ENCODE data around the gene DIP2B.

DIP2B gene

DNA sequence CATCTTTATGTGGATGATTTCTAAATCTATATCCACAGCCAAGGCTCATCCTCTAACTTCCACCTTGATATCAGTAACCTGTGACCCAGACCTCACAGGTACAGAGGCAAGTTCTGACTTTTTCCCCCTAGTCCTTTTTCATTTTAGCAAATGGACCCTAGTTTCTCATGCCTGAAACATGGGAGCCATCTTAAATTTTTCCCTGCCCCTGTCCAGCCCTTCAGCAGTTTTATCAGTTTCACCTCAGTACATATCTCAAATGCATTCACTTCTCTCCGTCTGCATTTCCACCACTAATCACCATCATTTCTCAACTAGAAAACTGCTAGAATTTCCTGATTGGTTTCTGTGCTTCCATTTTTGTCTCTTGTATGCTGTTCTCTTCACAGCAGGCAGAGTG, 79.3 kb downstream of the DIP2B start:
- DNase-seq: no peak

DNA sequence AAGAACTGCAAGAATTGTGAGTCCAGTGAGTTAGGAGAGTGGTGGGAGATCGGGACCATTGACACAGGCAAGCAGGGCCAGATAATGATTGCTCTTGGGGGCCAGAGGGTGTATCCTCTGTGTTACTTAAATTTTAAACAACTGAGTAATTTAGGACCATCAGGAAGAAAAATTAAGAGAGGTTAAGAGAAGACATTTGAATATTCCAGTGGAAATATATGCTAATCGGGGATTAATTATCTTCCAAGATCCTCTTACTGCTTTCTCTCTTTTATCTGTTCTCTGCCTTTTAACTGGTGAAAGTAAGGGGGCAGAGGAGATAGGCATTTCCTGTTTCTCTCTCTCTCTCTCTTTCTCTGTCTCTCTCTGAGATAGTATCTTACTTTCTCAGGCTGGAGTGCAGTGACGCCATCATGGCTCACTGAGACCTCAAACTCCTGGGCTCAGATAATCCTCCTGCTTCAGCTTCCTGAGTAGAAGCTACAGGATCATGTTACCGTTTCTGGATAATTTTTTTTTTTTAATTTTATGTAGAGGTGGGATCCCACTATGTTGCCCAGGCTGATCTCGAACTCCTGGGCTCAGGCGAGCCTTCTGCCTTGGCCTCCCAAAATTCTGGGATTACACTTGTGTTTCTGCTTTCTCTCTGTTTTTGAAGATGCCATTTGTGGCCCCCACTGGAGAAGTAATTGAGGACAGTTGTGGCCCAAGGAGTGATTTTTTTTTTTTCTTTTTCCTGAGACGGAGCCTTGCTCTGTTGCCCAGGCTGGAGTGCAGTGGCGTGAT, 85.1 kb downstream of the DIP2B start:
- DNase-seq: no peak

DNA sequence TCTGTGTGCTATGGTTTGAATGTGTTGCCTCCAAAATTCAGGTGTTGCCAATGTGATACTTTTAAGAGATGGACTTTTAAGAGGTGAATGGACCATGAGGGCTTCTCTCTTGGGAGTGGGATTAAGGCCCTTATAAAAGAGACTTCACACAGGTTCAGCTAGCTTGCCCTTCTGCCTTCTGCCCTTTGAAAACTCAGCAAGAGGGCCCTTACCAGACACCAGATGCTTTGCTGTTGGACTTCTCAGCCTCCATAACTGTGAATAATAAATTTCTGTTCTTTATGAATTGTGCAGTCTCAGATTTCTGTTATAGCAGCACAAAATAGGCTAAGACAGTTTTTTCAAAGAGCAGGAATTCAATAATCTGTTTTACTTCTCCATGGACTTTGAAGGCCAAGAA, 86.1 kb downstream of the DIP2B start:
- no peak for DNase-seq

DNA sequence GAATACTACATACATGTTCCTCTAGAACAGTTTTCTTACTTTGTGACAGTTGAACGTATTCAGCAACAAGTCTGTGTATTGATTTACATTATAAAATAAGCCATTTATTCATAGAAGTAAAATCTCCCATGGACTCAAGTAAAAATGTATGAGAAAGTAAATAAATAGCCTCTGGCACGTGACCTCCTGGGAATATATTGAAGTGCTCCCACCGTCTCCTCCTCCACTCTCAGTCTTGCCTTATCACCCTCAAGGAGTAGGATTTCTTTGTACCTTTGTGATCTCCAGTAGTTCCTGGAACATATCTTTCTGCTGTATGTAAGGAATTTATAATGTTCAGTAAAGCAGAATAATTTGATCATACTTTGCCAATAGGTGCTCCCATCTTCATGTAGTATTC, 90.9 kb downstream of the DIP2B start:
- DNase-seq: no peak

DNA sequence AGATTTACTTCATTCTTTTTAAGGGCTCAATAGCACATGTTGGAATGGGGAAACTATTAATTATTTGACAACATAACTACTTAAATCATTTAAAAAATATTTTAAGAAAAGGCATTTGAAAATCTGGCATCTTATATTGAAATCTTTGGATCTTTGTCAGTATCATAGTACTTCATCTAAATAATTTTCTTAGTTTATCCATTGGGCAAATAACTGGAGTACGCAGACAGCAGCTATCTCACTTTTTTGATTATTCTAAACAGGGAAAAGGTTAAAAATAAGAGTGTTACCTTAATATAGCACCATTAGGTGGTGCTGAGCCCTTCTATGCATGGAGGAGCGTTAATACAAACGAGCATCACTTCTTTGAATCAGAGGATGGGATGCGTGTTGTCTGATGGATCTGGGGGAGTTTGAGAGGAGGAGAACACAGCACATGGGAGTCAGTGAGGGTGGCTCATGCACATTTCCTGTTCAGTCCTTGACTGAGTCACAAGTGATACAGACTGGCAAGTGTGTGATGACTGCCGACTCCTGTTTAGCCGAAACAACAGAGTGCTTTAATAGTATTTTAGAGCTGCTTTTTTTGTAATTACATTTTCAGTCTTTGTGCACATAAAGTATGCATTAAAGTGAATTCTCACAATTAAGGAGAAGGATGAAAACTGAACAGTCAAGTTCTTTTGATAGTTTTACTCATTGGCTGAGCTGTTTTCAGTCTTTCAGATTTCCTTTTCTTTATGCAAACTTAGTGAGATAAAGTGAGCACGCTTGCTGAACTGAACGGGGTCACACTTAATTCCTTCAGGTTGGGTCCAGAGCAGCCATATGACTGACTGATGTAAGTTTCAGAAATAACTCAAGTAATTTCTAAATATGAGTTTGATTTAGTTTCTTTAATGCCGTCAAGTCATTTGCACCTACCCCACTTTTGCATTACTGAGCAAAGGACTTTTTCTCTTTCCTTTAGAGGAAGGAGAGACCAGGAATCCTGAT, 92.7 kb downstream of the DIP2B start:
- DNase-seq: no peak

DNA sequence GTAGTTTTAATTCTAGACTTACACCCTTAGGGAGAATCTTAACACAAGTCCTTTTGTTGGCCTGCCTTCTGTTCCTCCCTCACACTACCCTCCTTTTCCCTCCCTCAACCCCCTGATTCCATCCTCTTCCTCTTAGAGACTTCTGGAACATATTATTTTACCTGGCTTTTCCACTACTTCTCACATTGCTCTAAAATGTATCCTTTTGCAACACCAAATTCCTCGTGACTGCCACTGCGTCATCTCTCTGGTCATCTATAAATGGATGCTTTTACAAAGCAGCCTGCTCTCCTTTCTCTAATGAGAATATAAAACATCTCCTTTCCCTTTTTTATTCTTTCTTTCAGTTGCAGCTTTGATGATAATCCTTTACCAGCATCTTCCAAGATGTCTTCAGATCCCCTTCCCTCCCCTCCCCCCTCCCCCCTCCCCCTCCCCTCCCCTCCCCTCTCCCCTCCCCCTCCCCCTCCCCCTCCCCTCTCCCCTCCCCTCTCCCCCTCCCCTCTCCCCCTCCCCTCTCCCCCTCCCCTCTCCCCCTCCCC, 93.6 kb downstream of the DIP2B start:
- DNase-seq: no peak

DNA sequence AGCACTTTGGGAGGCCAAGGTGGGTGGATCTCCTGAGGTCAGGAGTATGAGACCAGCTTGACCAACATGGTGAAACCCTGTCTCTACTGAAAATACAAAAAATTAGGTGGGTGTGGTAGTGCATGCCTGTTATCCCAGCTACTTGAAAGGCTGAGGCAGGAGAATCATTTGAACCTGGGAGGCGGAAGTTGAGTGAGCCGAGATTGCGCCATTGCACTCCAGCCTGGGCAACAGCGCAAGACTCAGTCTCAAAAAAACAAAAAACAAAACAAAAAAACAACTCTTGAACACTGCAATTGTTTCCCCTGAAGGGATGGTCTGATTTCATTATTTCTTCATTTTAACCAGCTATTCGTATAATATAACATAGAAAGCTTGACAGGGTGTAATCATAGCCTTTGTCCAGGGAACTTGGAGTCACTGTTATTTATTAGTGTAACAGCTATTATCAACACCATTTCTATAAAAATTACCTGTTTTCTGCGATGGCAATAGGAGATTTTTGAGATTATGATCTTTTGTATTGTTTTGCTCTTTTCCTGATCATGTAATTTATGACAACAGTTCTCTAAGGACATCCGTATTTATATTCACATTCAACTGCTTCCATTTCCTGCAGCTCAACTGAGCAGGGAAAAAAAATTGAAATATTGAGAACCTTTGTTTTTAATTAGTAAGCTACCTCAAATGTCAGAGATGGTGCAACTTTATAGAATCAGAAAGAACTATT, 94.7 kb downstream of the DIP2B start:
- DNase-seq: no peak

DNA sequence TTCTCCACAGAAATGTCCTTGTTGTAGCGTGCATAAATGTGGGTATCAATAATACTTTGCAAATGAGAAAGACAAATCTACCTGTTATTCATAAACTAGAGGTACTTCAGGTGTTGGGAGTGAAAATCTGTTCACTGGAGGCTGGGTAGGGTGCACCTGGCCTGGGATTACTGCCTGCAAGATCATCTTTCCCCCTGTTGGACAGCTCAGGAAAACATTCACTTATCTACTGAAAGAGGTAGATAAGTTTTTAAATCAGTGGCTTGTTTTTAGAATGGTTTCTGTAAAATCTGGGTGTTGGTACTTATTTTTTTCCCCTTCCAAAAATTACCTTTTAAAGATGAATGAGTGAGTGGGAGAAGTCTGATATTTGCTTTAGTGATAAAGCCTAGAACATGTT, 95.6 kb downstream of the DIP2B start:
- DNase-seq: no peak

DNA sequence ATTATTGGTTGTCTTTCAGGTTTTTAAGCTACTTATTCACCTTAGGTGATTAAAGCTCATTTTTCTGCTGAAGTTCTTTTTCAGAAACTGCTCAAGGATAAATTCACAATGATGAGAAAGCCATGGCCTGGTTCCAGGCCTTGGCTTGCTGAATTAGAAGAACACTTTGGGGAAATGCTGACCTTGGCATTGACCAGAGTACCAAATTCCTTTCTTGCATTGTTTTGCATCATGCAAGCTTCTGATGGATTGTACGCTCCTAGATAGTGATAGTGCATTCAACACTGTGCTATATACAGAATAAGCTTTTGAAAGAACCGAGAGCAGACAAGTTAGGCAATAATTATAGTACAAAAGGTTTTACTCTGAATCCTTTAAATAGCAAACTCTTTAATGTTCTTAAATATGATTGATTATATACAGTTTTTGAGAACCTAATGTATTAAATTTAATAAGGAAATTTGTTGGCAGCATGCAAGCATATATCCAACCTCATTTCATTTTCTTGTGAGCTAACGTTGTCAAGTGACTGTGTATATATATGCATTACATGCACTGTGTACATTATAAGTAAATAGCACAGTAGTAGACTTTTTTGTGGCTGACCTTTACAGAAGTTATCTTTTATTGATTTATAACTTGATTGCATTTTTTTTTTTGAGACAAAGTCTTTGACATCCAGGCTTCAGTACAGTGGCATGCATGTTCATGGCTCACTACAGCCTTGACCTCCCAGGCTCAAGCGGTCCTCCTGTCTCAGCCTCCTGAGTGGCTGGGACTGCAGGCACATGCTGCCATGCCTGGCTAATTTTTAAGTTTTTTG, 99.2 kb downstream of the DIP2B start:
- DNase-seq: no peak

DNA sequence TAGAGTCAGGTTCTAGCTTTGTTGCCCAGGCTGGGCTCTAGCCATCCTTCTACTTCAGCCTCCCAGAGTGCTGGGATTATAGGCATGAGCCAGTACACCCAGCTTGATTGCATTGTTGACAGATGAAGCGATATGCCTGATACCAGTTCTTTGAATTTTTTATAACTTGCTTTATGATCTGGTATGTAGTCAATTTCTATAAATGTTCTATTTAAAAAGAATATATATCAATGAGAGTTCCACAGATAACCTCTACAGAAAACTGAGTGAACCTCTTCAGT, 99.8 kb downstream of the DIP2B start:
- no peak for DNase-seq

DNA sequence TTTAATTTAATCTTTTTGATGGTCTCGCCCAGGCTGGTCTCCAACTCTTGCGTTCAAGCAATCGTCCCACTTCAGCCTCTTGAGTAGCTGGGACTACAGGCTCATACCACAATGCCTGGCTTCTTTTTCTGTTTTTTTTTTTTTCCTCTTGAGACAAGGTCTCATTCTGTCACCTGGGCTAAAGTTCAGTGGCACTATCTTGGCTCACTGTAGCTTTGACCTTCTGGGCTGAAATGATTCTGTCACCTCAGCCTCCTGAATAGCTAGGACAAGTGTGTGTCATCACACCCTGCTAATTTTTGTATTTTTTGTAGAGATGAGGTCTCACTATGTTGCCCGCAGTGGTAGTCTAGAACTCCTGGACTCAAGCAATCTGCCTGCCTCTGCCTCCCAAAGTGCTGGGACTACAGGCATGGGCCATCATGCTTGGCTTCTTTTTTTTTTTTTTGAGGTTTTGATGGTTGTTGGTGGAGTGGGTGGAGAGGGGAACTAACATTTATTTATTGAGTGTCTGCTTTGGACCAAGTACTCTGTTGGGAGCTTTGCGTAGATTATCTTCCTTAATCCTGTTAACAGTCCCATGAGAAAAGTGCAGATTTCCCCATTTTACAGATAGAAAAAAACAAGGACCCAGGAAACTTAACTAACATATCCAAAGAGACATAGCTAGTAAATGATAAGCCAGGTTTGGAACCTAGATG, 102.0 kb downstream of the DIP2B start:
- no peak for DNase-seq

DNA sequence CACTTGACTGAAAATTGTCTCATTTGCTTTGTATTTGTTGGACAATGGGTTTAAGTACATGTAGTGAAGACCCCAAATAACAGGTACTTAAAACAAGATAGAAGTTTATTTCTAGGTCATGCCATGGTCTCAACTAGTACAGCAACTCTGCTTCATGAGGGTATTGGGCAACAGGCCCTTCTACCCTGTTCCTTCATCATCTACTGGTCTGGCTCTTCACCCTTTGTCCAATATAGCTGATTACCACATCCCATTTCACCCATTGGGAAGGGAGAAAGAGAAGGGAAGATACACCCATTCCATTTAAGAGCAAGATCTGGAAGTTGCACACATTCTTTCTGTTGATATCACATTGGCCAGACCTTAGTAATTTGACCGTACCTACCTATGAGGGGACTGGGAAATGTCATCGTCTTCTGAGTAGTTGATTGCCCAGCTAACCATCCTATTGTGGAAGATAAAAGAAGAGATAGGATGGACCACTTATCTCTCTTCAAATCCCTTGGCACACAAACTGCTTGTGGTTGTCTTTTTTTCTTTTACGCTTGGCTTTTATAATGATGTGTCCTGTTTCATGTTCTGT, 104.6 kb downstream of the DIP2B start:
- DNase-seq: no peak

DNA sequence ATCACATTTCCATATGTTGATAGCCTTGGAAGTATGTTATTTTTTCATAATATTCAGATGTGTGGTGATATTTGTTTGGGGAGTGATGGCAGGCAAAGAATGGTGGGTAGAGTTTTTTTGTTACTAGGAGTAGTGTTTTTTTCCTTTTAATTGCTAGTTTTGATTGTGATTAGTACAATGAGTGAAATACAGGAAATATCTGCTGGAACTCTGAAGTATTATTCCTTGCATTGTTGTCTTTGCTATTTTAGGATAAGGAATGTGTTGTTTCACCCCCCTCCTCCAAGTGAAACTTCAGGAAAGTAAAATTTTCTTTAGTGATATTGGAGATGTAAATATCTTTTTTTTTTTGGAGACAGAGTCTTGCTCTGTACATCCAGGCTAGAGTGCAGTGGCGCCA, 105.4 kb downstream of the DIP2B start:
- DNase-seq: no peak

DNA sequence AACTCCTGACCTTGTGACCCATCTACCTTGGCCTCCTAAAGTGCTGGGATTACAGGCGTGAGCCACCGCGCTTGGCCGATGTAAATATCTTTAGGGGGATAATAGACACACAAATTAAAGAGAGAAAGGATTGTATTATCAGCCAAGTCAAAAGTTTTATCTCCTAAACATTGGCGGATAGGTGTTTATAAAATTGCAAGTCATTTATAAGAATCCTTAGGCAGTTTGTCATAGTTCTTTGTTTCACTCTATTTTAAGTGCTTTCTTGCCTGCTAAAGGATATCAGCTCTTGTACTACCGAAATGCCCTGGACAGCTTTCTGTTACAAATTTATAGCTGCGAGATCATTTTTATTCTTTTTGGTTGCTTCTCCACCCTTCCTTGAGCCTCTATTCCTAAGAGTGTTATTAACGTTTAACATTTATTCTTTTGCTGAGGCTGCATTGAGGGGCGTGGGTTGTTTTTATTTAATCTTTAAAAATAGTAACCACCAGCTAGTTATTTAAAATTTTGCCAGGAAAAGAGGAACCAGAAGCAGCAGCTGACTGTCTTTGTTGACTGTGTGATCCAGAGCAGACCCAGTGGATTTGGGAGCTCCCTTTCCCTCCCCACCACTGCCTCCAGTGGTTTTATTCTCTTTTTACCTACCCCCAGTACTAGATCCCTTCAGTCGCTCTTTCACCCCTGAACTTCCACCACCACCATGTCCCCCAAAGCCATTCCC, 106.4 kb downstream of the DIP2B start:
- no peak for DNase-seq

DNA sequence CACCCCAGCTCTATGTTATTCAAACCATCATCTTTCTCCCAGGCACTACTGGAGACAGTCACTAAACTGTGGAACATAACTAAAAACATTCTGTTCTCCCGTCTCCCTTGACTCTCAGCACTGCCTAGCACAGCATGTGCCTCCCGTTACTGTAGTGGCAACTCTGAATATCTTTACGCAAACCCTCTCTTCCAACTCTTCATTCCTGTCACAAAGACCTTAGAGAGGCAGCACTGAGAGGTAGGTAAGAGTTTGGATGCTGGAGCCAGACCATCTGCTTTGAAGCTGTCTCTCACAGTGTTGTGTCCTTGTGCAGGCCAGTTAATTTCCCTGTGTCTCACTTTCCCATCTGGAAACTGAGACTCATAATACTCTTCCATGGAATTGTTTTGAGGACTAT, 108.1 kb downstream of the DIP2B start:
- DNase-seq: no peak

DNA sequence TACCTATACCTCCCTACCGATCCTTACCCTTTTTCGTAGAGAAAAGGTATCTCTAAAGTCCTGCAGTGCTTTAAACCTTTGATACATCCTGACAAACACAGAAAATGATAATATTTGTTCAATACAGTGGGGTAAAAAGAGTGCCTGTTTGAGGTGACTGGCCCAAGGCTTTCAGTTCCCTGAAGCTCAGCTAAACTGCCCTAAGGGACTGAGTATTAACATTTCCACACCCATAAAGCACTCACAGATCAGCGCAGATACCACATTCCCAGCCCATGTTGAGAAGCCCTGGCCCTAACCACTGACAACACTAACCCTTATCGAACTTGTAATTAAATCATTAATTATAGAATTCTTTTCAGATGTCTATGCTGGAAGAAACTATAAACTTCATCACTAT, 108.7 kb downstream of the DIP2B start:
- DNase-seq: no peak

DNA sequence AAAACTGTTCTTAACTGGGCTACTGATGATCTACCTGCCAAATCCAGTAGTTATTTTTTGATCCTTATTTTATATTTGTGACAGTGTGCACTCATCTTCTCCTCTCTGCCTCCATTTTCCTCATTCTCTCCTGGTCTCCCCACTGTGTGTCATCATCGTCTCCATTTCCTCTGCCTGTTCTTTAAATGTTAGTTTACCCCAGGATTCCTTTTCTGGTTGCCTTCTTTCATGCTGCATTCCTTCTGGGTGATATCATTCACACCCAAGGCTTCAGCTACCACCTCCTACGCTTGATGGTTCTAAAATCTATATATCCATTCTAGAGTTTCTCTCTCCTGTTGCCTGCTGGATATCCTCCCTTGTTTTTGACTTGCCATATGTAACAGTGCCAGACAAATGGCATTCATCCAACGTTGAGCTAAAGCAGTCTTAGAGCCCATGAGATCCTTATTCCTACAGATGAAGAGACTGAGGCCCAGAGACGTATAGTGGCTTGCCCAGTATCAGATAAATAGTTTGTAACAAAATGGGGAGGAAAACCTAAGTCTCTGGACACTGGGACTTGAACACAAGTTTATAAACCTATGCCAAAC, 109.5 kb downstream of the DIP2B start:
- DNase-seq: no peak

DNA sequence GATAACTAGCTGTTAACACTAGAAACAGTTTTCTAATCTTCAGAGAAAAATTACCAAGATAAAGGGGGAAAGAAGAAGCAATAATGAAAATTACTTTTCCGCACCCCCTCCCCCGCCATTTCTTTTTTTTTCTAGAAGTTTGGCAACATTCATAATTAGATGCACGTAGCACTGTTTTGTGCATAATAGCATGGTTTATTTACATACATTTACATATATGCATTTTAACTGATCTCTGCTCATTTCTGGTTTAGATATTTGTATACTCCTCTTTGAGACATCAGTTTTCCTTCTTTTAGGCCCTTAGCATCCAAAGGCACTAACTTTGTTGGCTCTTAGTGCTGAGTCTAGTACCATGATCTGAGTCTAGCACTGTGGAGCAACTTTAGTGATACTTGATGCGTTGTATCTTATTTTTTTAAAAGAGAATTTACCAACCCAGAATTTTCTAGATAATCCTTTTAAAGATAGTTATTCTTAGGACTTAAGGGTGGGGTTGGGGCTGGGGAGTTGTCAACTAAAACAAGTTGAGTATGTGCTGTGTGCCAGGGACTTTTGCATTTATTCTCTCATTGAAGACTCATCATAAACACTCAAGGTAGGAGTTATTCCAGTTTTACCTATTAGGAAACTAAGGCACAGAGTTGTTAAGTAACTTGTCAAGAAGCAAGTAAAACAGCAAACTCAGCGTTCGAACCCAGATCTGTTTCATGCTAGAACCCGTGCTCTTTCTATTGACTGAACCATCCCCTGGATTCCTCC, 110.5 kb downstream of the DIP2B start:
- no peak for DNase-seq

DNA sequence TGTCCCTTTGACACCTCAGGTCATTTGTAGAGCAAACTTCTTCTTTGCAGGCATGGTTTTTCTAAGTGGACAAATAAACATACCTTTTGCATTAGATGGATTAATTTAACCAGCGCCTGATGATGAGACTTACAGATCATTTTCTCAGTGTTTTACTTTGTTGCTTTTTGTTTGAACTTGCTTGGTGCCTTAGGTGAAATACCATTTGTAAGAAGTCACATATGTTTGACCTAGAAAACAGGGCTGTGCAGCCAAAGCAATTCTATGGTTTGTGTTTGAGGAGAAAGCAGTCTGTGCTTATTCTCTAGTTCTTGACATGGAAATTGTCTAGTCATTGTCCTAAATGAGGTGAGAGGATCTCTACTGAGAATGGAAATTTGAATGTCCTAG, 111.1 kb downstream of the DIP2B start:
- no peak for DNase-seq

DNA sequence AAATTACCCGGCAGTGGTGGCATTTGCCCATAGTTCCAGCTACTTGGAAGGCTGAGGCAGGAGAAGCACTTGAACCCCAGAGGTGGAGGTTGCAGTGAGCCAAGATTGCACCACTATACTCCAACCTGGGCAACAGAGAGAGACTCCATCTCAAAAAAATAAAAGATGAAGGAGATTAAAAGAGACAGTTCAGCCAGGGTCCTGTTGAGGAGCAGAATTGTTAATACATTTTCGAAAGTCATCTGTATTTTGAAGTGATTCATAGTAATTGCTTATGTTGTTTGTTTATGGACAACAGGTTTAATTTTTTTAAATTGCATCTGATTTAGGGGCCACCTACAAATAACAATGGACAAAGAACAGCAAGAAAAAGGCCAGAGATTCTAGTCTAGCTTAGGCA, 112.9 kb downstream of the DIP2B start:
- no peak for DNase-seq
